ENCODE data around the gene FAM47E. TPM values are rescaled to one million over a fixed set of nuclear protein-coding genes. Genes with fewer than 3 reads are reported as not detected.

Gene FAM47E
- total and polyA plus RNA-seq, 9 of the 15 experiments (the other 6 are each of a cell fraction or from before 2014, with no cell fraction given), result 3.7 to 15.6 (median 6.4) TPM

DNA sequence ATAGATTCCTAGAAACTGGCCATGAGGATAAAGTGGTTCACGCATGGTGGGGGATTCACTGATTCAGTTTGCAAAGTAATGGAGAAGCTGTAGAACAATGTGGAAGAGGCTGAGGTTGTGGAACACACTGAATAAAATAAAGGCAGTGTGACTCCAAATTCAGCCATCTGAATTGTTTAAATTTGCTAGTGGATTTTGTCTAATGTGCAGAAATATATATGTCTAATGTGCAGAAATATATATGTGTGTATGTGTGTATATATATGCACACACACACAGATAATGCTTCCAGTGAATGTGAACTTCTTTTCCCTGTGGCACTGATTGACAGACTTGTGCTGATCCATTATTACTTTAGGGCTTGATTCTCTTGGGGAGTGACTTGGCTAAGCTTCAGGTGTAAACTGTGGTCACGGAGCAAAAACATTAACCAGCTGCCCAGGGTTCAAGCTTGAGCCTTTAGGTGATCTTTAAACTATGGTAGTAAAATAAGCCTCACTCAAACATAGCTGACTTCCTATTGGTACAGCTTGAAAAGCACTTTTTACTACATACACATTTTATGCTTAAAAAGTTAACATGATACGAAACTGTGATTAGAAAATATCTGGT lies 58.5 kb downstream of the FAM47E start (continued):
- TF ChIP-seq, protein P1, sequence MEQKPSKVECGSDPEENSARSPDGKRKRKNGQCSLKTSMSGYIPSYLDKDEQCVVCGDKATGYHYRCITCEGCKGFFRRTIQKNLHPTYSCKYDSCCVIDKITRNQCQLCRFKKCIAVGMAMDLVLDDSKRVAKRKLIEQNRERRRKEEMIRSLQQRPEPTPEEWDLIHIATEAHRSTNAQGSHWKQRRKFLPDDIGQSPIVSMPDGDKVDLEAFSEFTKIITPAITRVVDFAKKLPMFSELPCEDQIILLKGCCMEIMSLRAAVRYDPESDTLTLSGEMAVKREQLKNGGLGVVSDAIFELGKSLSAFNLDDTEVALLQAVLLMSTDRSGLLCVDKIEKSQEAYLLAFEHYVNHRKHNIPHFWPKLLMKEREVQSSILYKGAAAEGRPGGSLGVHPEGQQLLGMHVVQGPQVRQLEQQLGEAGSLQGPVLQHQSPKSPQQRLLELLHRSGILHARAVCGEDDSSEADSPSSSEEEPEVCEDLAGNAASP (IDR thresholded peaks at IDR 0.05), result no peak

DNA sequence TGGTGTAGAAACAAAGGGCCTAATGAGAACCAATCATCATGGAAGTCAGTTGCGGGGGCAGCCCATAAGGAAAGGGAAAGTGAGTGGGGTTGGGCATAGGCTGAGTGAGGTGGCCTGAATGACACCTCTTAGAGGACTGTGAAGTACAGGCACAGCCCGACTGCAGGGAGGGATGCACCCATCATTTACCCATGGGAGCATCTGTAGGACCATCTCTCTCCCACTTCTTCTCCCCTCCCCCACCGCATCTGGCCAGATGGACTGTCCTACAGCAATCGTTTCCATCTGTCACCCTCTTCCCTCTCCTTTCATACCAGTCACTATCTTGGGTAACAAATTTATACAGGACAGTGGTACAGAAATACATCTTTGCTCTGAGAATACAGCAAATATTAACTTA lies 59.2 kb downstream of the FAM47E start:
- no peak for DNase-seq (ENCODE audit: extremely low read depth in 1 of 4, low spot score in 3 of 4)
- Histone ChIP-seq H3K9ac (ENCODE audit: insufficient read depth in 1 of 2, low read depth in 2 of 2, low read length in 2 of 2) (no peak overlapping the region), H4K20me1 (replicated peaks; ENCODE audit: control insufficient read depth, insufficient read depth, low read length) (no peaks in the 10 kb centered on the region), H3K27me3 (ENCODE audit: control insufficient read depth in 2 of 2, insufficient read depth in 2 of 2, low read length in 2 of 2) (no peaks in the 10 kb centered on the region), H3K4me1 (replicated peaks in 1 of 2; ENCODE audit: control insufficient read depth in 2 of 2, insufficient read depth in 2 of 2, low read length in 2 of 2) (peaks cover 6 to 17% of the 10 kb centered on the region in 2 experiments; a peak in 4 of 5 replicates), H3K4me2 (ENCODE audit: insufficient read depth, low read length) (no peak overlapping the region), H3K36me3 (ENCODE audit: control insufficient read depth, insufficient read depth, low read length) (no peaks in the 10 kb centered on the region), H2AFZ (ENCODE audit: low read depth, low read length) (no peak overlapping the region), H3K4me3 (no peak overlapping the region), H3K9me3 (replicated peaks; ENCODE audit: control insufficient read depth, insufficient read depth, low read depth, low read length) (no peaks in the 10 kb centered on the region), H3K9me1 (ENCODE audit: control insufficient read depth, insufficient read depth, low read length) (no peaks in the 10 kb centered on the region), H3K27ac (ENCODE audit: extremely low read depth, low read depth, low read length) (no peak overlapping the region), H3K79me2 (ENCODE audit: control insufficient read depth, insufficient read depth, low read length) (no peaks in the 10 kb centered on the region)
- intact Hi-C loops (cut with micrococcal nuclease) (no loop called here), in situ Hi-C loops (cut with MboI) (no loop called here)
- no TSS peak for BruUV-seq (replicated peaks)
- ChIA-PET POLR2A (interaction anchor here (1.0 kb wide), 1 partner anchor 9 kb away, joined by 4 read pairs; no protein-coding TSS in a partner anchor), CTCF (ENCODE audit: low intra/inter-chr PET ratio) (no interaction called here)
- ATAC-seq, result no peak
- FAIRE-seq, result no peak
- TF ChIP-seq, protein P2, sequence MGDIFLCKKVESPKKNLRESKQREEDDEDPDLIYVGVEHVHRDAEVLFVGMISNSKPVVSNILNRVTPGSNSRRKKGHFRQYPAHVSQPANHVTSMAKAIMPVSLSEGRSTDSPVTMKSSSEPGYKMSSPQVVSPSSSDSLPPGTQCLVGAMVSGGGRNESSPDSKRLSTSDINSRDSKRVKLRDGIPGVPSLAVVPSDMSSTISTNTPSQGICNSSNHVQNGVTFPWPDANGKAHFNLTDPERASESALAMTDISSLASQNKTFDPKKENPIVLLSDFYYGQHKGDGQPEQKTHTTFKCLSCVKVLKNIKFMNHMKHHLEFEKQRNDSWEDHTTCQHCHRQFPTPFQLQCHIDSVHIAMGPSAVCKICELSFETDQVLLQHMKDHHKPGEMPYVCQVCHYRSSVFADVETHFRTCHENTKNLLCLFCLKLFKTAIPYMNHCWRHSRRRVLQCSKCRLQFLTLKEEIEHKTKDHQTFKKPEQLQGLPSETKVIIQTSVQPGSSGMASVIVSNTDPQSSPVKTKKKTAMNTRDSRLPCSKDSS (IDR thresholded peaks at IDR 0.05; ENCODE audit: low read depth, partially characterized antibody), result no peak
- TF ChIP-seq, protein P3, sequence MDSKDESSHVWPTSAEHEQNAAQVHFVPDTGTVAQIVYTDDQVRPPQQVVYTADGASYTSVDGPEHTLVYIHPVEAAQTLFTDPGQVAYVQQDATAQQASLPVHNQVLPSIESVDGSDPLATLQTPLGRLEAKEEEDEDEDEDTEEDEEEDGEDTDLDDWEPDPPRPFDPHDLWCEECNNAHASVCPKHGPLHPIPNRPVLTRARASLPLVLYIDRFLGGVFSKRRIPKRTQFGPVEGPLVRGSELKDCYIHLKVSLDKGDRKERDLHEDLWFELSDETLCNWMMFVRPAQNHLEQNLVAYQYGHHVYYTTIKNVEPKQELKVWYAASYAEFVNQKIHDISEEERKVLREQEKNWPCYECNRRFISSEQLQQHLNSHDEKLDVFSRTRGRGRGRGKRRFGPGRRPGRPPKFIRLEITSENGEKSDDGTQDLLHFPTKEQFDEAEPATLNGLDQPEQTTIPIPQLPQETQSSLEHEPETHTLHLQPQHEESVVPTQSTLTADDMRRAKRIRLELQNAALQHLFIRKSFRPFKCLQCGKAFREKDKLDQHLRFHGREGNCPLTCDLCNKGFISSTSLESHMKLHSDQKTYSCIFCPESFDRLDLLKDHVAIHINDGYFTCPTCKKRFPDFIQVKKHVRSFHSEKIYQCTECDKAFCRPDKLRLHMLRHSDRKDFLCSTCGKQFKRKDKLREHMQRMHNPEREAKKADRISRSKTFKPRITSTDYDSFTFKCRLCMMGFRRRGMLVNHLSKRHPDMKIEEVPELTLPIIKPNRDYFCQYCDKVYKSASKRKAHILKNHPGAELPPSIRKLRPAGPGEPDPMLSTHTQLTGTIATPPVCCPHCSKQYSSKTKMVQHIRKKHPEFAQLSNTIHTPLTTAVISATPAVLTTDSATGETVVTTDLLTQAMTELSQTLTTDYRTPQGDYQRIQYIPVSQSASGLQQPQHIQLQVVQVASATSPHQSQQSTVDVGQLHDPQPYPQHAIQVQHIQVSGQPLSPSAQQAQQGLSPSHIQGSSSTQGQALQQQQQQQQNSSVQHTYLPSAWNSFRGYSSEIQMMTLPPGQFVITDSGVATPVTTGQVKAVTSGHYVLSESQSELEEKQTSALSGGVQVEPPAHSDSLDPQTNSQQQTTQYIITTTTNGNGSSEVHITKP (IDR thresholded peaks at IDR 0.05; ENCODE audit: partially characterized antibody), result peak; percentile 44
- 35% methylated on average over 3 of the region's 4 CpGs for WGBS (ENCODE audit: insufficient coverage, low coverage, missing lambda C conversion rate)
